ENCODE results near the gene CA11. TPM values are rescaled to one million over a fixed set of nuclear protein-coding genes. Genes with fewer than 3 reads are reported as not detected.

The CA11 gene
- polyA plus RNA-seq, 1 donor from 2014 or later = 11.6 TPM

DNA sequence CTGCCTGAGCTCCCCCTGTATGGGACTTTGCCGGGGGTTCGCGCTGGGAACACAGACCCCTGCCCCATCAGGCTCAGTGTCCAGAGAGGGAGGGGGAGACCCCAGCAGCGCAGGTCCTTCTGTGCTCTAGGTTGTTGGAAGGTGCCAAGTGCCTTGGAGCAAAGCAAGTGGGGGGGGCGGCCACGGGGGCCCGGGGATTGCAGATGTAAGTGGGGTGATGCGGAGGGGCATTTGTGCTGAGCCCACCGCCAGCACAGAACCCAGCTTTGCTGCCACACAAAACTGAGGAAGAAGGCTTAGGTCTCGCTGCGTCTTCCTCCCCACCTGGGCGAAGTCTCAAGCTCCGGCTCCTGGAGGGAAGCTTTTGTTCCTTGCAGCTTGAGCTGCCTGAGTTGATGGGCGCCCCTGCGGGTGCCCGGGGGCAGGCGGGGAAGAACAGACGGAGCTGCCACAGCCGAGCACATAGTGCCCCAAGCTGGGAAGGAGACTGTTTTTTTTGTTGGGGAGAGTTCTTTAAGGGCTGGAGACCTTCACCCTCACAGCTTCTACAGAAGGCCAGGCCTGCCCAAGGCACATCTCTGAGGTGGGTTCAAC, 28.3 kb upstream of the CA11 start:
- no peak overlapping the region for H3K4me3 Mint-ChIP-seq
- no peaks in the 10 kb centered on the region for H3K9me3 Mint-ChIP-seq
- no peaks in the 10 kb centered on the region for H3K36me3 Mint-ChIP-seq
- no peaks in the 10 kb centered on the region for H3K27me3 Mint-ChIP-seq
- peaks cover 5 to 6% (median 5%) of the 10 kb centered on the region in 3 donors for H3K4me1 Mint-ChIP-seq
- H3K27ac Mint-ChIP-seq = peak overlapping the region in 1 of 3 donors; percentile 64

- Mint-ChIP-seq H3K36me3 (no peaks in the 10 kb centered on the region), H3K27me3 (no peaks in the 10 kb centered on the region), H3K4me3 (no peak overlapping the region), H3K4me1 (peaks cover 5 to 6% (median 5%) of the 10 kb centered on the region in 3 donors), H3K9me3 (no peaks in the 10 kb centered on the region), H3K27ac (no peak overlapping the region)
Observed at GRCh38 chr19:48673436-48674100, 27.6 kb upstream of the CA11 start.

DNA sequence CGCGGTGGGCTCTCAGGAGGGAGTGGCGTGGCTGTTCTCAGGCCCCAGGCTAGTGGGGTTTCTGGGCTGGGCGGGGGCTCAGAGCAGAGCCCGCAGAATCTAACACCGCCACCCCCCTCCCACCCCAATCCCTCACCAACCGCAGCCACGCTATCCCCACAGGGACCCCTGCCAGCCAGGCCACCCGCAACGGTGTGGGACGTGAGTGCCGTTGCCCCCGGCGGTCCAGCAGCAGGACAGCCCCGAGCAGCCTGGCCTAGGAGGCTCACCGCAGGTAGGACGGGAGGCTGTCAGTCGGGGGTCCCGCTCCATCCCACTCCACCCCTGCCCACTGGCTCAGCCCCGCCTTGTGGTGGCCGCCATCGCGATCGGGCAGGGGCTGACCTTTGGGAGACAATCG, 27.0 kb upstream of the CA11 start, which contains the start of gene NTN5:
Gene NTN5, minus strand, starts transcription at position 24 of the 400 bp plus-strand sequence. CDS start 2,031 bp downstream, outside the sequence.
- Mint-ChIP-seq H3K27me3 (no peaks in the 10 kb centered on the region), H3K27ac (no peak within 1 kb of the TSS), H3K4me3 (no peak within 1 kb of the TSS), H3K9me3 (no peaks in the 10 kb centered on the region), H3K36me3 (no peaks in the 10 kb centered on the region), H3K4me1 (peaks cover 5 to 6% (median 5%) of the 10 kb centered on the region in 3 donors)

GRCh38 chr19:48671446-48671995, 25.5 kb upstream of the CA11 start:
- Mint-ChIP-seq H3K36me3 (no peaks in the 10 kb centered on the region), H3K4me3 (no peak overlapping the region), H3K4me1 (peaks cover 5 to 6% (median 5%) of the 10 kb centered on the region in 3 donors), H3K27me3 (no peaks in the 10 kb centered on the region), H3K9me3 (no peaks in the 10 kb centered on the region), H3K27ac (no peak overlapping the region)

DNA sequence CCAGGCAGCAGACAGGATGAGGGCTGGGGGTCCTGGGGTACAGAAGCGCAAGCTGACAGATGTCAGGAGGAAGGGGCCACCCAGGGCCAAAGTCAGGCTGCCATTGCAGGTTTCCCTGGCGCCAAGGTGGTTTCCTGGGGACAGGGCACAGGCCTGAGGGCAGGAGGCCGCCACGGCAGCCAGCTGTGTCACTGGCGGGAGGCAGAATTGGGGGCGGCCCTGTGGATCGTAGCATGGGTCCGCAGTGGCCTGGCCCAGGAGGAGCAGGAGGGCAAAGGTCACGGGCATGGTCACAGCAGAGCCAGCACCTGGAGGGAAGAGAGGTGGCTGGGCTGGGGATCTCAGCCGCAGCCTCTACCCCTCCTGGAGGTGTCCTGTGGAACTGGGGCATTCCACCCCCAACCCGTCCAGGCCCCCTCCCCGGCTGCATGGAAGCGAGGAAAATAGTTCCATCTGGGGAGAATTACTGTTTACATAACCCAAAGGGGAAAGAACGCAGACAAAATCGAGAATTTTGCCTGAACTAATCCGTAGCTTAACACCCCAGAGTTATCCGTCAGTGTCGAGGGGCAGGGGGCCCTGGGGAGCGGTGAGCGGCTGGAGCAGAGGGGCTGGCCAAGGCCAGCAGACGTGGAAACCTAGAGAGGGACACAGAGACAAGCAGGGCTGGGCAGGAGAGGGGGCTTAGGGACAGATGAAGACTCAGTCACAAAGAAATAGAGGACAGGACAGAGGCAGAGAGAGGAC, 24.9 kb upstream of the CA11 start:
- Mint-ChIP-seq H3K4me1 (peaks cover 5 to 6% (median 5%) of the 10 kb centered on the region in 3 donors), H3K36me3 (no peaks in the 10 kb centered on the region), H3K4me3 (no peak overlapping the region), H3K9me3 (no peaks in the 10 kb centered on the region), H3K27ac (no peak overlapping the region), H3K27me3 (no peaks in the 10 kb centered on the region)

GRCh38 chr19:48669903-48670668, 24.1 kb upstream of the CA11 start:
- peak overlapping the region in 1 of 3 donors; percentile 31 for H3K27ac Mint-ChIP-seq
- H3K9me3 Mint-ChIP-seq = no peaks in the 10 kb centered on the region
- H3K36me3 Mint-ChIP-seq = no peaks in the 10 kb centered on the region
- H3K4me1 Mint-ChIP-seq = peaks cover under 1 to 1% (median 1%) of the 10 kb centered on the region in 3 donors
- H3K4me3 Mint-ChIP-seq = peak overlapping the region in 1 of 4 donors; percentile 75
- H3K27me3 Mint-ChIP-seq = no peaks in the 10 kb centered on the region

GRCh38 chr19:48668761-48669160, 22.8 kb upstream of the CA11 start:
- no peak overlapping the region for H3K27ac Mint-ChIP-seq
- no peak overlapping the region for H3K4me3 Mint-ChIP-seq
- no peaks in the 10 kb centered on the region for H3K27me3 Mint-ChIP-seq
- H3K36me3 Mint-ChIP-seq = no peaks in the 10 kb centered on the region
- no peaks in the 10 kb centered on the region for H3K9me3 Mint-ChIP-seq
- no peaks in the 10 kb centered on the region for H3K4me1 Mint-ChIP-seq

DNA sequence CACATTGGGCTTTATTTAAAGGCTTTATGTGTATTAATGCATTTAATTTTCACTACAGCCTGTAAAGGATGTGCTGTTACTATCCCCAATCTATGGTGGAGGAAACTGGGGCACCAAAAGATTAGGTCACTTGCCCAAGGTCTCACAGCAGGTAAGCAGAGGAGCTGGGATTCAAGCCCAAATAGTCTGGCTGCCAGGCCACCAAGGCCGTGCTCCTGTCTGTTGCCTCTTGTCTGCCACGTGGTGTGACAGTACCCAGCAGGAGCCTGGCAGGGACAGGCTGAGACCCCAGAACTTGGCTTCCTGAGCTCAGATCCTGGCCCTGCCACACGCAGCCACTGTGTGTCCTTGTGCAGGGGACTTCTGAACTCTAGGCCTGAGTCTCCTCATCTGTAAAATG, 22.3 kb upstream of the CA11 start:
- no peaks in the 10 kb centered on the region for H3K4me1 Mint-ChIP-seq
- no peaks in the 10 kb centered on the region for H3K27me3 Mint-ChIP-seq
- H3K36me3 Mint-ChIP-seq = no peaks in the 10 kb centered on the region
- H3K4me3 Mint-ChIP-seq = no peak overlapping the region
- no peak overlapping the region for H3K27ac Mint-ChIP-seq
- no peaks in the 10 kb centered on the region for H3K9me3 Mint-ChIP-seq

DNA sequence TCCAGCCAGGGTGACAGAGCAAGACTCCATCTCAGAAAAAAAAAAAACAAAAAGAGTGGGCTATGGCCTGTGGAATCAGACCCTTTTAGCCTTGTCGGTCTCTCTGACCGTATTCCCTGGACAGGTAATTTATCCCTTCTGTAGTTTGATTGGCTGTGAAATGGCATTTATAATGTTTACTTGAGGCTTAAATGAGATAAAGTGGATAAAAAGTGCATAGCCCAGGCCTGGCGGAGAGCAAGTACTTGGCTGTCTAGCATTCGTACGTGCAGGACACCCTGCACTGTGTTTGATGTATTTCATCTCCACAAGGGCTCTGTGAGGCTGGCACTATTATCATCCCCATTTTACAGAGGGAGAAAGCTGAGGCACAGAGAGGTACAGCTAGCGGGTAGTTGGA, 19.8 kb upstream of the CA11 start:
- Mint-ChIP-seq H3K36me3 (no peaks in the 10 kb centered on the region), H3K4me3 (no peak overlapping the region), H3K27me3 (no peaks in the 10 kb centered on the region), H3K9me3 (no peaks in the 10 kb centered on the region), H3K27ac (no peak overlapping the region), H3K4me1 (peaks cover 5% of the 10 kb centered on the region in 3 donors)

GRCh38 chr19:48664476-48664875, 18.5 kb upstream of the CA11 start:
- peaks cover 6 to 10% (median 6%) of the 10 kb centered on the region in 3 donors for H3K4me1 Mint-ChIP-seq
- H3K36me3 Mint-ChIP-seq = no peaks in the 10 kb centered on the region
- no peak overlapping the region for H3K4me3 Mint-ChIP-seq
- no peak overlapping the region for H3K27ac Mint-ChIP-seq
- H3K27me3 Mint-ChIP-seq = no peaks in the 10 kb centered on the region
- H3K9me3 Mint-ChIP-seq = no peaks in the 10 kb centered on the region

DNA sequence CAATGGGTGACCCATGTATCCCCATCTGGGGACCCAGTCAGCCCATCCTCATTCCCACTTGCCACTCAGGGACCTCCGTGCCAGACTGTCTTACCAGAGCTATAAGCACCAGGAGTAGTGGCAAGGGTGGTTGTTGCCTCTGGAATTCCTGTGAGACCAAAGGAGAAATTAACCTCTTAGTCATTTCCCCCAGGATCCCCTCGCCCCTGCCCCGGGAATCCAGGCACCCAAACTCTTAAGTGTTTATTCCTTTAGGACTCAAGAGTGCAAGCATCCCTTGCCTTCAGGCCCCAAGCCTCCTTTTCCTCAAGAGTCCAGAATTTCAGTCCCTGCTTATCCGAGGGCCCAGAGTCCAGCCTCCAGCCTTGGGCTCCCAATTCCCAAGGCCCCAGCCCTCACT, 17.7 kb upstream of the CA11 start:
- peaks cover 6 to 13% (median 9%) of the 10 kb centered on the region in 3 donors for H3K4me1 Mint-ChIP-seq
- H3K36me3 Mint-ChIP-seq = no peaks in the 10 kb centered on the region
- H3K27me3 Mint-ChIP-seq = no peaks in the 10 kb centered on the region
- no peak overlapping the region for H3K4me3 Mint-ChIP-seq
- H3K27ac Mint-ChIP-seq = no peak overlapping the region
- H3K9me3 Mint-ChIP-seq = no peaks in the 10 kb centered on the region

- no peak overlapping the region for H3K27ac Mint-ChIP-seq
- H3K9me3 Mint-ChIP-seq = no peaks in the 10 kb centered on the region
- H3K4me1 Mint-ChIP-seq = peaks cover 8 to 13% (median 10%) of the 10 kb centered on the region in 3 donors
- H3K4me3 Mint-ChIP-seq = no peak overlapping the region
- no peaks in the 10 kb centered on the region for H3K36me3 Mint-ChIP-seq
- H3K27me3 Mint-ChIP-seq = no peaks in the 10 kb centered on the region
Observed at GRCh38 chr19:48661711-48662090, 15.7 kb upstream of the CA11 start.

- Mint-ChIP-seq H3K4me3 (peak overlapping the region; percentile 70 to 95 (median 83)), H3K27me3 (no peaks in the 10 kb centered on the region), H3K4me1 (peaks cover 8 to 13% (median 10%) of the 10 kb centered on the region in 3 donors), H3K27ac (peak overlapping the region; percentile 66 to 99 (median 97)), H3K36me3 (no peaks in the 10 kb centered on the region), H3K9me3 (no peaks in the 10 kb centered on the region)
Observed at GRCh38 chr19:48660852-48661710, 15.1 kb upstream of the CA11 start.

DNA sequence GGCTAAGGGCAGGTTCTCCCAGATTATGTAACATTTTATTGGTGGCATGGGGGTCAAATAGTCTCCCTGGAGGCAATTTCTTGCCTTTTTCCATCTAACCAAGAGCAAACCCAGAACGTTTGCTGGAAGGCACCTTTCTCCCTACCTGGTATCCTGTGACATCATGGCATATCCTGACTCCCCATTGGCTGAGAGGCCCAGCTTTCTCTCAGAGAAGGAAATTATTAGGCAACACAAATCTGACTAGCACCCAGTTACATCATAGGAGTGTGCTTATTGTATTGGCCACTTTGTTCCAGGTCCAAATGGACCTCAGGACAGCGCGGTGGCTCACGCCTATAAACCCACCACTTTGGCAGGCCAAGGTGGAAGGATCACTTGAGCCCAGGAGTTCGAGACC, 13.8 kb upstream of the CA11 start:
- Mint-ChIP-seq H3K27me3 (no peaks in the 10 kb centered on the region), H3K9me3 (no peaks in the 10 kb centered on the region), H3K4me3 (peak overlapping the region in 2 of 4 donors; percentile 1 to 17), H3K36me3 (no peaks in the 10 kb centered on the region), H3K4me1 (peaks cover 8 to 13% (median 10%) of the 10 kb centered on the region in 3 donors), H3K27ac (peak overlapping the region in 1 of 3 donors; percentile 37)
